Neural progenitor cell (in vitro differentiated cells): ENCODE results near the gene SPRED2. TPM values are rescaled to one million over a fixed set of nuclear protein-coding genes. Genes with fewer than 3 reads are reported as not detected.

Experiments
- DNase-seq: peaks from one replicate; pipeline ENCODE4 v3.0.0-alpha.2; 2016; ENCODE audit warnings: low spot score
- H2AFZ ChIP-seq: fragments of 200-600 bp; sonication (generic); replicated peaks from 2 replicates; pipeline ENCODE4 v1.6.1; 2016; ENCODE audit warnings: antibody characterized with exemption
- H3F3A ChIP-seq: fragments of 200-600 bp; sonication (generic); 2 replicates; pipeline ENCODE4 v1.6.1; 2016; ENCODE audit warnings: antibody characterized with exemption, low read depth
- H3K27ac ChIP-seq: fragments of 200-600 bp; sonication (generic); 2 replicates; pipeline ENCODE4 v1.5.1; 2016; ENCODE audit warnings: mild to moderate bottlenecking
- H3K27me3 ChIP-seq: fragments of 200-600 bp; sonication (generic); 2 replicates; pipeline ENCODE4 v1.6.1; 2016; ENCODE audit warnings: mild to moderate bottlenecking, moderate library complexity
- H3K36me3 ChIP-seq: fragments of 200-600 bp; sonication (generic); 2 replicates; pipeline ENCODE4 v1.5.1; 2016
- H3K4me1 ChIP-seq: fragments of 200-600 bp; sonication (generic); 2 replicates; pipeline ENCODE4 v1.6.1; 2016; ENCODE audit warnings: mixed run types
- H3K4me2 ChIP-seq: fragments of 200-600 bp; sonication (generic); 2 replicates; pipeline ENCODE4 v1.6.1; 2016
- H3K4me3 ChIP-seq: fragments of 200-600 bp; sonication (generic); 2 replicates; pipeline ENCODE4 v1.5.1; 2016
- H3K79me2 ChIP-seq: fragments of 200-600 bp; sonication (generic); 2 replicates; pipeline ENCODE4 v1.6.1; 2016; ENCODE audit warnings: low read depth
- H3K9ac ChIP-seq: fragments of 200-600 bp; sonication (generic); 2 replicates; pipeline ENCODE4 v1.6.1; 2016
- H3K9me3 ChIP-seq: fragments of 200-600 bp; sonication (generic); 2 replicates; pipeline ENCODE4 v1.5.1; 2016; ENCODE audit warnings: low read depth
- H4K20me1 ChIP-seq: fragments of 200-600 bp; sonication (generic); 2 replicates; pipeline ENCODE4 v1.6.1; 2016; ENCODE audit warnings: low read depth
- H3K27ac Mint-ChIP-seq: 3 replicates; pipeline ENCODE4 v1.8.0; 2021; ENCODE audit warnings: mixed read lengths
- H3K27me3 Mint-ChIP-seq: 2 replicates; pipeline ENCODE4 v1.8.0; 2022; ENCODE audit warnings: low read depth, mild to moderate bottlenecking, inconsistent platforms, moderate library complexity, mixed read lengths; ENCODE audit not compliant: insufficient read depth
- H3K36me3 Mint-ChIP-seq: 3 replicates; pipeline ENCODE4 v1.8.0; 2021; ENCODE audit warnings: mixed read lengths
- H3K4me1 Mint-ChIP-seq: 3 replicates; pipeline ENCODE4 v1.8.0; 2021; ENCODE audit warnings: mixed read lengths
- H3K4me3 Mint-ChIP-seq: 3 replicates; pipeline ENCODE4 v1.8.0; 2021; ENCODE audit warnings: mild to moderate bottlenecking, moderate library complexity, mixed read lengths
- H3K9me3 Mint-ChIP-seq: 3 replicates; pipeline ENCODE4 v1.8.0; 2020; ENCODE audit warnings: mixed read lengths
- EZH2 ChIP-seq: fragments of 200-600 bp; sonication (generic); IDR thresholded peaks from 2 replicates; pipeline ENCODE4 v1.6.1; 2017; ENCODE audit warnings: antibody characterized with exemption, mild to moderate bottlenecking, moderate library complexity
- EZH2phosphoT487 ChIP-seq: fragments of 200-600 bp; sonication (generic); IDR thresholded peaks from 2 replicates; pipeline ENCODE4 v1.6.1; 2017; ENCODE audit warnings: antibody characterized with exemption
- total RNA-seq: library from RNA; depleted of rRNA; stranded (reverse); fragments of >200 nt; gene quantifications from 2 replicates; pipeline ENCODE4 v1.2.3, GENCODE V29; 2015; ENCODE audit warnings: low replicate concordance
- TF ChIP-seq, protein P1 (sequence below): fragments of 200-600 bp; sonication (generic); IDR thresholded peaks from 2 replicates; pipeline ENCODE4 v1.5.1; 2017; ENCODE audit warnings: antibody characterized with exemption, mild to moderate bottlenecking

The SPRED2 gene
- total RNA-seq, 1 donor from 2014 or later, result 11.6 TPM

DNA sequence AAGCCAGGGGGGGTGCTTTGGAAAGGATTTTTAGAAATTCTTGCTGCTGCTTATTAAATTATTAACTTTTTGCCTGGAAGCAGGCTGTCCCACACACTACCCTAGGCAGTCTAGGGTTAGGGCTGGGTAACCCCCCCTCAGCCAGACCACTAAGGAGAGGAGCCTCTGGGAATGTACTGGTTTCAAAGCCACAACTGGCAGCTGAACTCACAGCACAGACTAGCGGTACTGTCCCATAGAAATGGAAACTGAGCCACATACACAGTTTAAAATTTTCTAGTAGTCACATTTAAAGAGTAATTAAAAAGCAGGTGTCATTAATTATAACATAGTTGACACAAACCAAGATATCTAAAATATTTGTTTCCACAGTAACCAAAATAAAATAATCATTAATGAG lies 50.1 kb downstream of the SPRED2 start:
- no peak for DNase-seq
- Mint-ChIP-seq H3K9me3 (no peaks in the 10 kb centered on the region), H3K36me3 (peaks cover 6% of the 10 kb centered on the region), H3K4me3 (no peak overlapping the region), H3K27ac (no peak overlapping the region), H3K4me1 (peaks cover 39% of the 10 kb centered on the region), H3K27me3 (peaks cover 3% of the 10 kb centered on the region)
- Histone ChIP-seq H3K36me3 (no peaks in the 10 kb centered on the region), H3K79me2 (no peaks in the 10 kb centered on the region), H3K4me3 (no peak overlapping the region), H3K9me3 (no peaks in the 10 kb centered on the region), H3F3A (no peaks in the 10 kb centered on the region), H2AFZ (no peak overlapping the region), H4K20me1 (peaks cover 52% of the 10 kb centered on the region), H3K4me1 (peaks cover 6% of the 10 kb centered on the region), H3K4me2 (no peak overlapping the region), H3K27me3 (no peaks in the 10 kb centered on the region), H3K9ac (no peak overlapping the region), H3K27ac (no peak overlapping the region)
- TF ChIP-seq EZH2 (no peak), EZH2phosphoT487 (no peak)
- TF ChIP-seq, protein P1, sequence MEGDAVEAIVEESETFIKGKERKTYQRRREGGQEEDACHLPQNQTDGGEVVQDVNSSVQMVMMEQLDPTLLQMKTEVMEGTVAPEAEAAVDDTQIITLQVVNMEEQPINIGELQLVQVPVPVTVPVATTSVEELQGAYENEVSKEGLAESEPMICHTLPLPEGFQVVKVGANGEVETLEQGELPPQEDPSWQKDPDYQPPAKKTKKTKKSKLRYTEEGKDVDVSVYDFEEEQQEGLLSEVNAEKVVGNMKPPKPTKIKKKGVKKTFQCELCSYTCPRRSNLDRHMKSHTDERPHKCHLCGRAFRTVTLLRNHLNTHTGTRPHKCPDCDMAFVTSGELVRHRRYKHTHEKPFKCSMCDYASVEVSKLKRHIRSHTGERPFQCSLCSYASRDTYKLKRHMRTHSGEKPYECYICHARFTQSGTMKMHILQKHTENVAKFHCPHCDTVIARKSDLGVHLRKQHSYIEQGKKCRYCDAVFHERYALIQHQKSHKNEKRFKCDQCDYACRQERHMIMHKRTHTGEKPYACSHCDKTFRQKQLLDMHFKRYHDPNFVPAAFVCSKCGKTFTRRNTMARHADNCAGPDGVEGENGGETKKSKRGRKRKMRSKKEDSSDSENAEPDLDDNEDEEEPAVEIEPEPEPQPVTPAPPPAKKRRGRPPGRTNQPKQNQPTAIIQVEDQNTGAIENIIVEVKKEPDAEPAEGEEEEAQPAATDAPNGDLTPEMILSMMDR, result no peak

GRCh38 chr2:65381607-65382051 lies 50.8 kb downstream of the SPRED2 start:
- H3K27me3 Mint-ChIP-seq, result peaks cover 3% of the 10 kb centered on the region
- TF ChIP-seq EZH2phosphoT487, result no peak
- no peak for TF ChIP-seq EZH2
- TF ChIP-seq, protein P1, result no peak
- H3K9me3 Mint-ChIP-seq, result no peaks in the 10 kb centered on the region
- Histone ChIP-seq H3F3A (no peaks in the 10 kb centered on the region), H3K27me3 (no peaks in the 10 kb centered on the region), H3K79me2 (no peaks in the 10 kb centered on the region), H3K4me2 (no peak overlapping the region), H4K20me1 (peaks cover 45% of the 10 kb centered on the region), H3K27ac (no peak overlapping the region), H3K36me3 (no peaks in the 10 kb centered on the region), H3K4me3 (no peak overlapping the region), H3K9ac (no peak overlapping the region), H2AFZ (no peak overlapping the region), H3K9me3 (no peaks in the 10 kb centered on the region), H3K4me1 (peaks cover 6% of the 10 kb centered on the region)
- H3K36me3 Mint-ChIP-seq, result peaks cover 6% of the 10 kb centered on the region
- H3K4me3 Mint-ChIP-seq, result no peak overlapping the region
- H3K27ac Mint-ChIP-seq, result no peak overlapping the region
- H3K4me1 Mint-ChIP-seq, result peaks cover 32% of the 10 kb centered on the region
- DNase-seq, result no peak

DNA sequence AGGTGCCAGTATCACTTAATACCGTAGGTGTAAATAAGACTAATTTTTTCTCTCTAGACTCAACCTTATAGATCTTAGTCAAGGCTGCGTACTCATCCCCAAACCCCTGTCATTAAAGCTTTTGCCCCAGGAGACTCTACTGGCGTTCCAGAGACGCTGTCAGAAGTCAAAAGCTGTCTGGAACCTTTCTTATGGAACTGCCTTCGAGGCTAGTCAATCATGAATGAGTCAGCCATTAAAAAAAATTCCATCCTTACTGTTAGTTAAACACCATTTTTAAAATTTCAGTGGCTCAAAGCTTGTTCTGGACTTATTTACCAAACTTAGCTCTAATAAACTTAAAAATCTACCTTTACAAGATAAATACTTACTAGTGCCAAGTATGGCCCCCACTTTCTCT lies 52.1 kb downstream of the SPRED2 start:
- H3K9me3 ChIP-seq, result no peaks in the 10 kb centered on the region
- H3K27me3 ChIP-seq, result no peaks in the 10 kb centered on the region
- peaks cover 9% of the 10 kb centered on the region for H3K4me1 ChIP-seq
- no peak overlapping the region for H3K4me2 ChIP-seq
- no peaks in the 10 kb centered on the region for H3K9me3 Mint-ChIP-seq
- no peak overlapping the region for H2AFZ ChIP-seq
- TF ChIP-seq EZH2 (no peak), EZH2phosphoT487 (no peak)
- TF ChIP-seq, protein P1, result no peak
- peaks cover 10% of the 10 kb centered on the region for H3K36me3 Mint-ChIP-seq
- no peaks in the 10 kb centered on the region for H3K27me3 Mint-ChIP-seq
- H3K27ac ChIP-seq, result no peak overlapping the region
- DNase-seq, result no peak
- H3K4me1 Mint-ChIP-seq, result peaks cover 27% of the 10 kb centered on the region
- no peaks in the 10 kb centered on the region for H3K79me2 ChIP-seq
- H3K36me3 ChIP-seq, result no peaks in the 10 kb centered on the region
- H3K4me3 Mint-ChIP-seq, result no peak overlapping the region
- H3K27ac Mint-ChIP-seq, result no peak overlapping the region
- peaks cover 47% of the 10 kb centered on the region for H4K20me1 ChIP-seq
- no peak overlapping the region for H3K4me3 ChIP-seq
- no peak overlapping the region for H3K9ac ChIP-seq
- no peaks in the 10 kb centered on the region for H3F3A ChIP-seq
